WTC11 (cell line): ENCODE results near the gene EMP2. TPM values are rescaled to one million over a fixed set of nuclear protein-coding genes. Genes with fewer than 3 reads are reported as not detected.

Source experiments
- ATAC-seq: fragments of 200-7000 bp; cut with Tn5 transposase; 2 replicates; pipeline ENCODE4 v1.10.0; 2021; ENCODE audit warnings: mild to moderate bottlenecking, moderate library complexity
- CTCF ChIA-PET: fragments of 300-600 bp; sonication (Branson Sonifier 250); formaldehyde crosslinking; loops from one replicate; lab custom pipeline; 2021; ENCODE audit warnings: antibody characterized with exemption; lab: Charles Lee
- POLR2A ChIA-PET: fragments of 350-600 bp; sonication (Branson Sonifier 250); formaldehyde crosslinking; loops from one replicate; lab custom pipeline; 2021; ENCODE audit warnings: antibody characterized with exemption; lab: Charles Lee
- DNase-seq: peaks from one replicate; pipeline ENCODE4 v3.0.0; 2021; ENCODE audit warnings: low spot score
- H3K27ac Mint-ChIP-seq: 2 replicates; pipeline ENCODE4 v1.8.0; 2021; ENCODE audit warnings: mixed read lengths
- H3K27me3 Mint-ChIP-seq: 2 replicates; pipeline ENCODE4 v1.8.0; 2021; ENCODE audit warnings: low read depth, mild to moderate bottlenecking, moderate library complexity, mixed read lengths
- H3K36me3 Mint-ChIP-seq: 2 replicates; pipeline ENCODE4 v1.8.0; 2021; ENCODE audit warnings: mixed read lengths
- H3K4me1 Mint-ChIP-seq: 2 replicates; pipeline ENCODE4 v1.8.0; 2022; ENCODE audit warnings: mixed read lengths
- H3K4me3 Mint-ChIP-seq: 2 replicates; pipeline ENCODE4 v1.8.0; 2021; ENCODE audit warnings: mild to moderate bottlenecking, moderate library complexity, mixed read lengths
- H3K9me3 Mint-ChIP-seq: 2 replicates; pipeline ENCODE4 v1.8.0; 2021; ENCODE audit warnings: mixed read lengths
- AR ChIP-seq: fragments of 250-450 bp; sonication (Bioruptor Pico); IDR thresholded peaks from 2 replicates; pipeline ENCODE4 v1.9.0; 2021; ENCODE audit warnings: mild to moderate bottlenecking
- ATF1 ChIP-seq: sonication (generic); formaldehyde crosslinking; IDR thresholded peaks from 2 replicates; pipeline ENCODE4 v1.8.1; 2023; ENCODE audit warnings: mild to moderate bottlenecking, moderate library complexity, missing genetic modification reagents
- CBFB ChIP-seq: sonication (generic); formaldehyde crosslinking; IDR thresholded peaks from 2 replicates; pipeline ENCODE4 v1.8.1; 2022; ENCODE audit warnings: mild to moderate bottlenecking, low read depth, missing genetic modification reagents
- CDX4 ChIP-seq: fragments of 250-450 bp; sonication (Bioruptor Pico); IDR thresholded peaks from 2 replicates; pipeline ENCODE4 v1.9.0; 2021; ENCODE audit warnings: moderate library complexity, mild to moderate bottlenecking, inconsistent platforms, borderline replicate concordance
- CREB1 ChIP-seq: sonication (generic); formaldehyde crosslinking; IDR thresholded peaks from 2 replicates; pipeline ENCODE4 v1.8.0; 2023; ENCODE audit warnings: mild to moderate bottlenecking, missing genetic modification reagents
- E2F1 ChIP-seq: sonication (generic); formaldehyde crosslinking; IDR thresholded peaks from 2 replicates; pipeline ENCODE4 v1.8.0; 2022; ENCODE audit warnings: mild to moderate bottlenecking, missing genetic modification reagents
- ERG ChIP-seq: fragments of 250-450 bp; sonication (Bioruptor Pico); IDR thresholded peaks from 2 replicates; pipeline ENCODE4 v1.8.0; 2021; ENCODE audit warnings: mild to moderate bottlenecking
- ESRRA ChIP-seq: sonication (generic); formaldehyde crosslinking; IDR thresholded peaks from 2 replicates; pipeline ENCODE4 v1.8.1; 2022; ENCODE audit warnings: mild to moderate bottlenecking, missing genetic modification reagents, borderline replicate concordance
- FOXP1 ChIP-seq: sonication (generic); formaldehyde crosslinking; IDR thresholded peaks from 2 replicates; pipeline ENCODE4 v1.8.0; 2022; ENCODE audit warnings: missing genetic modification reagents, mild to moderate bottlenecking, moderate library complexity, borderline replicate concordance
- GABPB1 ChIP-seq: sonication (generic); formaldehyde crosslinking; IDR thresholded peaks from 2 replicates; pipeline ENCODE4 v1.8.1; 2023; ENCODE audit warnings: mild to moderate bottlenecking, missing genetic modification reagents
- JUN ChIP-seq: sonication (generic); formaldehyde crosslinking; IDR thresholded peaks from 2 replicates; pipeline ENCODE4 v1.8.0; 2023; ENCODE audit warnings: mild to moderate bottlenecking, missing genetic modification reagents
- NFATC4 ChIP-seq: fragments of 250-450 bp; sonication (Bioruptor Pico); IDR thresholded peaks from 2 replicates; pipeline ENCODE4 v1.9.0; 2021; ENCODE audit warnings: mild to moderate bottlenecking
- RELA ChIP-seq: sonication (generic); formaldehyde crosslinking; IDR thresholded peaks from 2 replicates; pipeline ENCODE4 v1.8.1; 2022; ENCODE audit warnings: missing genetic modification reagents, mild to moderate bottlenecking, borderline replicate concordance
- TCF7 ChIP-seq: sonication (generic); formaldehyde crosslinking; IDR thresholded peaks from 2 replicates; pipeline ENCODE4 v1.8.0; 2022; ENCODE audit warnings: mild to moderate bottlenecking, low read depth, missing genetic modification reagents, moderate library complexity
- USF2 ChIP-seq: sonication (generic); formaldehyde crosslinking; IDR thresholded peaks from 2 replicates; pipeline ENCODE4 v1.8.1; 2023; ENCODE audit warnings: mild to moderate bottlenecking, missing genetic modification reagents, moderate library complexity
- ZSCAN18 ChIP-seq: fragments of 250-450 bp; sonication (Bioruptor Pico); IDR thresholded peaks from 2 replicates; pipeline ENCODE4 v2.1.2; 2022; ENCODE audit warnings: mild to moderate bottlenecking, moderate library complexity
- total RNA-seq: library from RNA; stranded (reverse); gene quantifications from 3 replicates; pipeline ENCODE4 v1.2.3, GENCODE V29; 2021

Gene EMP2
- total RNA-seq, 1 experiment from 2014 or later: 16.4 TPM

GRCh38 chr16:10539793-10540192 is 40.6 kb downstream of the EMP2 start:
- Mint-ChIP-seq H3K4me1 (no peaks in the 10 kb centered on the region), H3K27me3 (no peaks in the 10 kb centered on the region), H3K4me3 (no peak overlapping the region), H3K9me3 (no peaks in the 10 kb centered on the region), H3K36me3 (no peaks in the 10 kb centered on the region; the same call in 1 of the 2 replicates), H3K27ac (no peak overlapping the region)
- POLR2A ChIA-PET: interaction anchor here (0.6 kb wide), 1 partner anchor 240 kb away, joined by 3 read pairs; no protein-coding TSS in a partner anchor
- DNase-seq: no peak
- CTCF ChIA-PET: no interaction called here
- no peak for TF ChIP-seq ESRRA (CRISPR knock-in tag)
- TF ChIP-seq GABPB1: no peak
- no peak for TF ChIP-seq E2F1 (CRISPR knock-in tag)
- no peak for TF ChIP-seq USF2 (CRISPR knock-in tag)
- TF ChIP-seq ERG (CRISPR knock-in tag): no peak
- no peak for TF ChIP-seq TCF7 (CRISPR knock-in tag)
- TF ChIP-seq RELA (CRISPR knock-in tag): no peak
- no peak for TF ChIP-seq CREB1 (CRISPR knock-in tag)
- no peak for TF ChIP-seq ZSCAN18 (CRISPR knock-in tag)
- ATAC-seq: no peak

- DNase-seq (no peak), ATAC-seq (no peak)
- Mint-ChIP-seq H3K36me3 (no peaks in the 10 kb centered on the region; the same call in 1 of the 2 replicates), H3K9me3 (no peaks in the 10 kb centered on the region), H3K27ac (no peak overlapping the region), H3K4me3 (no peak overlapping the region), H3K4me1 (no peaks in the 10 kb centered on the region), H3K27me3 (no peaks in the 10 kb centered on the region)
- ChIA-PET CTCF (interaction anchor here (1.0 kb wide), 1 partner anchor 380 kb away, joined by 5 read pairs; no protein-coding TSS in a partner anchor), POLR2A (interaction anchor here (0.6 kb wide), 1 partner anchor 239 kb away, joined by 3 read pairs; no protein-coding TSS in a partner anchor)
- TF ChIP-seq JUN (CRISPR knock-in tag): no peak
- TF ChIP-seq CBFB (CRISPR knock-in tag): no peak
- no peak for TF ChIP-seq NFATC4 (CRISPR knock-in tag)
- TF ChIP-seq CDX4: no peak
- TF ChIP-seq FOXP1 (CRISPR knock-in tag): no peak
- TF ChIP-seq ATF1 (CRISPR knock-in tag): no peak
- no peak for TF ChIP-seq AR (CRISPR knock-in tag)
Observed at GRCh38 chr16:10539236-10539635, 41.2 kb downstream of the EMP2 start.
